ENCODE measurements around the gene HVCN1.
"Not testable (repeated sequence)": the region's sequence is repeated elsewhere in the genome, so short reads cannot be mapped to it uniquely, and the experiment has no call there.

The HVCN1 gene

DNA sequence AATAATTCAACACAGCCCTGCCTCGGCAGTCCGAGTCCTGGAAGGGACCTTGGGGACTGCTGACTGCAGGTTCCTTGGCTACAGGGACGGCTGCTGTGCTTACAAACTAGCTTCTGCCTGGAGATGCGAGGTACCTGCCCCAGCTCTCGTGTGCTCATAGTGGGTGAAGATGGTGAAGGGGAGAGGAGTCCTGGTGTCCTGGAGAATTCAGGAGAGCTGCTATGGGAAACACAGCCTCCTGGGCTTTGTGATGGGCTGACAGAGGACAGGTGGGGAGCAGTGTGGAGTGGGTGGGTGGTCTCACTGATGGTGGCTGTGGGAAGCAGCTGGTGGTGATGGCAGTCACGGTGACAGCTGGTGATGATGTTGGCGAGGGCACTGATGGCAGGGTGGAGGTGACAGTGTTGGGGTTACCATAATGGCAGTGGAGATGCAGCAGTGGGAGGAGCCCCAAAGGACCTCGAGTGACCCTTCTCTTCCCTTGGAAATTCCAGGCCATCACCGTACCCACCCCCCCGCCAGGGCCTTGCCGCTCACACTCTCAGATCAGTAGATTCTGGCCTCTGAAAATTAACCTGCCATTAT lies 32.8 kb downstream of the HVCN1 start:
- Histone ChIP-seq H3K27ac (ENCODE audit: low read depth, low read length) (no peak overlapping the region), H3K4me3 (ENCODE audit: low read depth in 1 of 2, low read length in 2 of 2) (no peak overlapping the region), H3K9me3 (ENCODE audit: control insufficient read depth in 1 of 2, low read length in 2 of 2) (no peaks in the 10 kb centered on the region), H3K27me3 (ENCODE audit: control insufficient read depth in 1 of 2, insufficient read depth in 2 of 2, low read length in 2 of 2) (no peaks in the 10 kb centered on the region), H3K4me1 (ENCODE audit: control insufficient read depth in 1 of 2, insufficient read depth in 2 of 2, low read length in 2 of 2) (peaks cover 0 to 2% of the 10 kb centered on the region in 2 donors), H3K9ac (ENCODE audit: low read depth in 1 of 2, low read length in 2 of 2) (no peak overlapping the region), H3K36me3 (ENCODE audit: control insufficient read depth in 1 of 2, insufficient read depth in 2 of 2, low read length in 2 of 2) (peaks cover 0 to 3% of the 10 kb centered on the region in 2 donors)

DNA sequence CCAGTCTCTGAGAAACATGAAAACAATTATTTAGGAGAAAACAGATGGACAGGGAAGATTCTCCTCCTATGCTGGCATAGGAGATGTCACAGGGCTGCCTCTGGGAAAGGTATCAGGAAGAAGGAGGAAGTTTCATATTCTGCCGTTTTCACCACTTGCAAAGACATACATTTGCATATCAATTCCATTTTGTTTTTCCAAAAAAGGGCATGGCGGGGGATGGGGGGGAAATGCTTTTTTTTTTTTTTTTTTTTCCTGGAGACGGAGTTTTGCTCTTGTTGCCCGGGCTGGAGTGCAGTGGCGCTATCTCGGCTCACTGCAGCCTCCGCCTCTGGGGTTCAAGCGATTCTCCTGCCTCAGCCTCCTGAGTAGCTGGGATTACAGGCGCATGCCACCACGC lies 34.7 kb downstream of the HVCN1 start:
- H3K4me3 ChIP-seq (ENCODE audit: low read depth in 1 of 2, low read length in 2 of 2); H3K27me3 ChIP-seq (ENCODE audit: control insufficient read depth in 1 of 2, insufficient read depth in 2 of 2, low read length in 2 of 2); H3K27ac ChIP-seq (ENCODE audit: low read depth, low read length); H3K4me1 ChIP-seq (ENCODE audit: control insufficient read depth in 1 of 2, insufficient read depth in 2 of 2, low read length in 2 of 2); H3K9me3 ChIP-seq (ENCODE audit: control insufficient read depth in 1 of 2, low read length in 2 of 2); H3K9ac ChIP-seq (ENCODE audit: low read depth in 1 of 2, low read length in 2 of 2); H3K36me3 ChIP-seq (ENCODE audit: control insufficient read depth in 1 of 2, insufficient read depth in 2 of 2, low read length in 2 of 2): not testable (repeated sequence)

DNA sequence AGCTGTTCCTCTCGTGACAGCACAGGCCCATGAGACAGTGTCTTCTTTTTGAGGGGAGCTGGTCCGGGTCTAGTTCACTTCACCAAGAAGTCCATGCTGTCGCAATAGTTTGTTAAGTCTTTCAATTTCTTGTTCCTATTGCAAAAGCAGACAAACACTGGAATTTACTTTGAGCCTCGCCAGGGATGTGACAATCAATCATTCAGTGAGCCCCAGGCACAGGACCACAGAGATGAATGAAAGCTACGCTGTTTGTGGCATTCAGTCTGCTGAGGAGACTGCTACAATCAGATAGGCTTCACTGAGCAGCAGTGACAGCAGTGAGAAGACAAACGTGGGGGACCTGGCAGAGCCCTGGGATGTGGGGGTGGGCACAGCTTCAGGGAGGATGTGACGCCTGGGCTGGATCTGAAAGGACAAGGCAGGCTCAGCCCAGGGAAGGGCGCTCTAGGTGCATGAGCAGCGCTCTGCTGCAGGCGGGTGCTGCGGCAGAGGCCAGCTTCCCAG lies 39.5 kb downstream of the HVCN1 start:
- H3K27ac ChIP-seq (ENCODE audit: low read depth, low read length) = no peak overlapping the region
- peaks cover 0 to 8% of the 10 kb centered on the region in 2 donors for H3K36me3 ChIP-seq (ENCODE audit: control insufficient read depth in 1 of 2, insufficient read depth in 2 of 2, low read length in 2 of 2)
- H3K9me3 ChIP-seq (ENCODE audit: control insufficient read depth in 1 of 2, low read length in 2 of 2) = no peaks in the 10 kb centered on the region
- H3K9ac ChIP-seq (ENCODE audit: low read depth in 1 of 2, low read length in 2 of 2) = no peak overlapping the region
- no peaks in the 10 kb centered on the region for H3K27me3 ChIP-seq (ENCODE audit: control insufficient read depth in 1 of 2, insufficient read depth in 2 of 2, low read length in 2 of 2)
- no peak overlapping the region for H3K4me3 ChIP-seq (ENCODE audit: low read depth in 1 of 2, low read length in 2 of 2)
- H3K4me1 ChIP-seq (ENCODE audit: control insufficient read depth in 1 of 2, insufficient read depth in 2 of 2, low read length in 2 of 2) = no peaks in the 10 kb centered on the region

DNA sequence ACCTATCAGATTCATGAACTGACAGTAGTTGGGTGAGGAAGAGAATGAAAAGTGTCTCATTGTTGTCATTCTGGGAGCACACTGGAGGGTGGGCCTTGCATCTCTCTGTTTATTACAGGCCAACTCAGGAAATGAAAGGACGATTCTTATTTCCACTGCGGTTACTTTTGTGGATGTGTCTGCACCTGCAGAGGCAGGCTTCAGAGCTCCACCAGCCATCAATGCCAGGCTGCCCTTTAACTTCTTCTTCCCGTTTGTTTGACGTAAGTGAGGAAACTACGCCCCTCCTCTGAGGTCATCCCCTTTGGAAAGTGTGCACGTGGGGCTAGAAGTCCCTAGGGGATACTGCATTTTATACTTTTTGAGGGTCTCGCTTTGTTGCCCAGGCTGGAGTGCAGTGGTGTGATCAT lies 41.3 kb downstream of the HVCN1 start:
- Histone ChIP-seq H3K36me3 (ENCODE audit: control insufficient read depth in 1 of 2, insufficient read depth in 2 of 2, low read length in 2 of 2) (peaks cover 0 to 8% of the 10 kb centered on the region in 2 donors), H3K9me3 (ENCODE audit: control insufficient read depth in 1 of 2, low read length in 2 of 2) (no peaks in the 10 kb centered on the region), H3K4me3 (ENCODE audit: low read depth in 1 of 2, low read length in 2 of 2) (no peak overlapping the region), H3K9ac (ENCODE audit: low read depth in 1 of 2, low read length in 2 of 2) (no peak overlapping the region), H3K27me3 (ENCODE audit: control insufficient read depth in 1 of 2, insufficient read depth in 2 of 2, low read length in 2 of 2) (no peaks in the 10 kb centered on the region), H3K27ac (ENCODE audit: low read depth, low read length) (no peak overlapping the region), H3K4me1 (ENCODE audit: control insufficient read depth in 1 of 2, insufficient read depth in 2 of 2, low read length in 2 of 2) (no peaks in the 10 kb centered on the region)

DNA sequence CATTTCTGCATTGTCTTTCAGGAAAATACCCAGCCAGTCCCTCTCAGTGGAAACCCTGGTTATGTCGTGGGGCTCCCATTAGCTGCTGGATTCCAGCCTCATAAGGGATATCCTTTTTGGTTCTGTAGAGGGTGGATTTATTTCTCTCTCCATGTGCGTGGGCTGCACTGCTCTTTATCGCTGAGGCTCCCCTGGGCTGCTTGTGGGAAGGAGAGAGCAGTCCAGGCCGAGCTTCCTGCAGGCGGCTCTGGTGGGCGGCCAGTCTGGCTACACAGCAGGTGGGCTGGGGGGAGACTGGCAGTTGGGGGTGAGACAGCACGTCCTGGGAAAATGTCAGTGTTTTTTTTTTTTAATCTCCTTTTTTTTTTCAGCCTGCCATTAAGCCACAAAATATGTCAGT lies 47.4 kb downstream of the HVCN1 start:
- no peak overlapping the region for H3K9ac ChIP-seq (ENCODE audit: low read depth in 1 of 2, low read length in 2 of 2)
- H3K4me1 ChIP-seq (ENCODE audit: control insufficient read depth in 1 of 2, insufficient read depth in 2 of 2, low read length in 2 of 2) = no peaks in the 10 kb centered on the region
- H3K27me3 ChIP-seq (ENCODE audit: control insufficient read depth in 1 of 2, insufficient read depth in 2 of 2, low read length in 2 of 2) = no peaks in the 10 kb centered on the region
- no peak overlapping the region for H3K4me3 ChIP-seq (ENCODE audit: low read depth in 1 of 2, low read length in 2 of 2)
- no peaks in the 10 kb centered on the region for H3K9me3 ChIP-seq (ENCODE audit: control insufficient read depth in 1 of 2, low read length in 2 of 2)
- H3K36me3 ChIP-seq (ENCODE audit: control insufficient read depth in 1 of 2, insufficient read depth in 2 of 2, low read length in 2 of 2) = no peaks in the 10 kb centered on the region
- no peak overlapping the region for H3K27ac ChIP-seq (ENCODE audit: low read depth, low read length)

DNA sequence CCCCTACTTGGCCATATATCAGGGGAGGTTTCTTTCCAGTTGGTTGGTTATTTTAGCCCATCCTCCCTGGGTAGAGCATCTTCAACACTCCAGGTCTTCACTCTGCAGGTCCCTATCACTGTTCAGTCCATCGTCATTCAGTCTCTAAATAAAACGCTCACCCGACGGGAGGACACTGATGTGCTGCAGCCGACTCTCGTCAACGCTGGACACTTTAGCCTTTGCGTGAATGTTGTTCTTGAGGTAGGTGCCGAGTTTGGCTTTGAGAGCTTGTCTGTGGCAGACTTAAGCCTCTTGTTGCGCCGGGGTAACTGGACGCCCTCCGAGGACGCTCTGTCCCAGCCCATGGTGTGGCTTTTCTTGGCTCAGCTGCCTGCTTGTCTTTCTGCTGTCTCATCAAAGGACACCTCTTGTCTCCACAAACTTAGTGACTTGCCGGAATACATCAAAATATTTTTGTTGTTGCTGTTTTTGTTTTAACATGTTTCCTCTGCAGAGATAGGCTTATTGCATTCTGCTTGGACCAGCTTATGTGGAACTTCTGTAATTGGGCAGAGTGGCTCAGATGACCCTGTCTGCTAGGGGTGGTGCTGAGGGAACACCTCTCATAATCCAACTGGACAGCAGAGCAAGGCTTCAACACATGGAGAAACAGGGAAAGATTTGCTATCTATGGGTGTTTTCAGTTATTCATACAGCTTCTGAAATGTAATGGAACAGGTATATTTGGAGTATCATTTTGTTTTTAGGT lies 48.5 kb downstream of the HVCN1 start:
- no peak overlapping the region for H3K9ac ChIP-seq (ENCODE audit: low read depth in 1 of 2, low read length in 2 of 2)
- no peaks in the 10 kb centered on the region for H3K27me3 ChIP-seq (ENCODE audit: control insufficient read depth in 1 of 2, insufficient read depth in 2 of 2, low read length in 2 of 2)
- no peak overlapping the region for H3K4me3 ChIP-seq (ENCODE audit: low read depth in 1 of 2, low read length in 2 of 2)
- no peaks in the 10 kb centered on the region for H3K4me1 ChIP-seq (ENCODE audit: control insufficient read depth in 1 of 2, insufficient read depth in 2 of 2, low read length in 2 of 2)
- H3K27ac ChIP-seq (ENCODE audit: low read depth, low read length) = no peak overlapping the region
- H3K36me3 ChIP-seq (ENCODE audit: control insufficient read depth in 1 of 2, insufficient read depth in 2 of 2, low read length in 2 of 2) = no peaks in the 10 kb centered on the region
- no peaks in the 10 kb centered on the region for H3K9me3 ChIP-seq (ENCODE audit: control insufficient read depth in 1 of 2, low read length in 2 of 2)

DNA sequence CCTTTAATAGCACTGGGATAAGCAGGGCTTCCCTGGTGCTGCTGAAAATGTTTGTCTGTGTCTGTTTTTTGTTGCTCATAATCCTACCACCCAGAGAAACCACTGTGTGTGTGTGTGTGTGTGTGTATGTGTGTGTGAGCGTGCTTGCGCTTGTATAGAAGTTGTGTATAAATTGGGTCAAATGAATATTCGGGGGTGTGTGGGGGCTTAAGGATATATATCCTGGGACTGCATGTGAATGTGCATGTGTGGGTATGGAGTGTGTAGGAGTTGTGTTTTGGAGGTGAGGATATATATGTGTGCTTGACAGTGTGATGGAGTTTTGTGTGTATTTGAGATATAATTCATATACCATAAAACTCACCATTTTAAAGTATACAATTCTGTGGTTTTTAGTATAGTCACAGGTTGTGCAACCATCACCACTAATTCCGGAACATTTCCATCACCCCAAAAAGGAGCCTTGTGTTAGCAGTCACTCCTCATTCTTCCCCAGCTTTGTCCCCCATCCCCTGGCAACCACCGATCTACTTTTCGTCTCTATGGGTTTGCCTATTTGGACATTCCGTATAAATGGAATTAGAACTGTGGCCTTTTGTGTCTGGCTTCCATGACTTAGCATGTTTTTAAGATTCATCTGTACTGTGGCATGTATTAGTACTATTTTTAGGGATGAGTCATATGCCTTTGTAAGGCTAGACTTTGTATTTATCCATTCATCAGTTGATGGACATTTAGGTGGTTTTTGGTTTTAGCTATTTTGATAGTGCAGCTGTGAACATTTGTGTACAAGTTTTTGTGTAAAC lies 49.4 kb downstream of the HVCN1 start:
- no peak overlapping the region for H3K9ac ChIP-seq (ENCODE audit: low read depth in 1 of 2, low read length in 2 of 2)
- no peak overlapping the region for H3K27ac ChIP-seq (ENCODE audit: low read depth, low read length)
- H3K27me3 ChIP-seq (ENCODE audit: control insufficient read depth in 1 of 2, insufficient read depth in 2 of 2, low read length in 2 of 2) = no peaks in the 10 kb centered on the region

DNA sequence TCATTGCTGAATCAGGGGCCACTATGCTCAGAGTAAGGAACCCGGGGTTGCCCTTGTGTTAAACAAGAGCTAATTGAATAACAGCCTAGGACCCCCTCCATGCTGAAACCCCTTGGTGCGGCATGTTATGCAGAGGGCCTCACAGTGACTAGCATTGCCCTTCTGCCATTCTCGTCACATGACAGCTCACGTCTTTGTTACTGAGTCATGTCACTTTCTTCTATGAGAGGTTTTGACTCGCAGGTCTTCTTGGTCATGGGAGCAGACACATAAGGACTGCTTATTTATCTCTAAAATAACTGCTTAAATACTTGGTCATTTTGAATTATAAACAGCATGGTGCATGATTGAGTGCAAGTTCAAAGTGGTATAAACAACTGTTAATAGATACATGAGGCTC lies 50.1 kb downstream of the HVCN1 start:
- Histone ChIP-seq H3K27me3 (ENCODE audit: control insufficient read depth in 1 of 2, insufficient read depth in 2 of 2, low read length in 2 of 2) (no peaks in the 10 kb centered on the region), H3K9me3 (ENCODE audit: control insufficient read depth in 1 of 2, low read length in 2 of 2) (no peaks in the 10 kb centered on the region), H3K27ac (ENCODE audit: low read depth, low read length) (no peak overlapping the region), H3K9ac (ENCODE audit: low read depth in 1 of 2, low read length in 2 of 2) (no peak overlapping the region), H3K4me1 (ENCODE audit: control insufficient read depth in 1 of 2, insufficient read depth in 2 of 2, low read length in 2 of 2) (no peaks in the 10 kb centered on the region), H3K4me3 (ENCODE audit: low read depth in 1 of 2, low read length in 2 of 2) (no peak overlapping the region), H3K36me3 (ENCODE audit: control insufficient read depth in 1 of 2, insufficient read depth in 2 of 2, low read length in 2 of 2) (no peaks in the 10 kb centered on the region)

More for the DNA sequence above, 49.4 kb downstream of the HVCN1 start:
- H3K36me3 ChIP-seq (ENCODE audit: control insufficient read depth in 1 of 2, insufficient read depth in 2 of 2, low read length in 2 of 2) = no peaks in the 10 kb centered on the region
- H3K4me3 ChIP-seq (ENCODE audit: low read depth in 1 of 2, low read length in 2 of 2) = no peak overlapping the region
- no peaks in the 10 kb centered on the region for H3K9me3 ChIP-seq (ENCODE audit: control insufficient read depth in 1 of 2, low read length in 2 of 2)
- no peaks in the 10 kb centered on the region for H3K4me1 ChIP-seq (ENCODE audit: control insufficient read depth in 1 of 2, insufficient read depth in 2 of 2, low read length in 2 of 2)

DNA sequence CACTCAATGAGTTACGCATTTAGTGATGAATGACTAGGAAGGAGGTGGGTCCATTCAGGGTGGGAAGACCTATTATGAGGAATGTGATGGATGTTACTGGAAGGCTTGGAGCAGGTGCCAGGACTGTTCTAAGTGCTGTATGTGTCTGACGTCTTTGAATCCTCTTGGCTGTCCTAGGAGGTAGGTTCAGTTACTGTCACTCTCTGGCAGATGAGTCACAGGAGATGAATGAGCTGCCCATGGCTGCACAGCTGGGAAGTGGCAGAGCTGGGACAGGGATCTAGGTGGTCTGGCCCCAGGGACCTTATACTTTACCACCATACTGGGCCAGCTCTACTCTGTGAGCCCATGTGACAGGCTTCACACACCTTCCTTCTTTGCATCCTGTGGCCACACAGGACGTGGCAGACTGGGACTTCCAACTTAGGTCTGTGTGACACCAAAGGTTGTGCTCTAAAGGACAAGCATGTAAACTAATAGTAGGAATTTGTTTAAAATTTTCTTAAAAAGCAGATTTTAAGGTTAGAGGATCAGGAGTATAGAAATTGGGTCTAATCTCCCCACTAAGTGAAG lies 51.0 kb downstream of the HVCN1 start:
- Histone ChIP-seq H3K9me3 (ENCODE audit: control insufficient read depth in 1 of 2, low read length in 2 of 2) (no peaks in the 10 kb centered on the region), H3K27ac (ENCODE audit: low read depth, low read length) (no peak overlapping the region), H3K27me3 (ENCODE audit: control insufficient read depth in 1 of 2, insufficient read depth in 2 of 2, low read length in 2 of 2) (no peaks in the 10 kb centered on the region), H3K9ac (ENCODE audit: low read depth in 1 of 2, low read length in 2 of 2) (no peak overlapping the region), H3K36me3 (ENCODE audit: control insufficient read depth in 1 of 2, insufficient read depth in 2 of 2, low read length in 2 of 2) (no peaks in the 10 kb centered on the region), H3K4me3 (ENCODE audit: low read depth in 1 of 2, low read length in 2 of 2) (no peak overlapping the region), H3K4me1 (ENCODE audit: control insufficient read depth in 1 of 2, insufficient read depth in 2 of 2, low read length in 2 of 2) (no peaks in the 10 kb centered on the region)

DNA sequence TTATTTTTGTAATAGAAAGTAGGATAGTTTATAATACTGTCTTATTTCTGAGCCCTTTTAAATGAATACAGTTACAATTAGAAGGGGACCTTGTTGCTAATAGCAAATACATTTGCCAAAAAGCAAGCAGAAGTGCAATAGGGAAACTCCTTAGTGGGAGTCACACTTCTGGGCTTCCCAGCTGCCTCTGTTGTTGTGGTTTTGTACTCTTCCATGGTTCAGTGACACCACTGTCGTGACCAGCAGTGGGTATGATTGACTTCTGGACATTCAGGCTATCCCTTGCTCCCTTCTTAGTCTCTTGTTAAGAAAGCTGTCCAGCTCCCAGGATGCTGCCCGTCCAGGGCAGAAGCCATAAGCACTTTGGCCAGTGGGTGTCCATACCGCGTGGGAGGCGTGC lies 52.4 kb downstream of the HVCN1 start:
- H3K27ac ChIP-seq (ENCODE audit: low read depth, low read length) = no peak overlapping the region
- no peak overlapping the region for H3K9ac ChIP-seq (ENCODE audit: low read depth in 1 of 2, low read length in 2 of 2)
- H3K4me1 ChIP-seq (ENCODE audit: control insufficient read depth in 1 of 2, insufficient read depth in 2 of 2, low read length in 2 of 2) = no peaks in the 10 kb centered on the region
- H3K4me3 ChIP-seq (ENCODE audit: low read depth in 1 of 2, low read length in 2 of 2) = no peak overlapping the region
- no peaks in the 10 kb centered on the region for H3K36me3 ChIP-seq (ENCODE audit: control insufficient read depth in 1 of 2, insufficient read depth in 2 of 2, low read length in 2 of 2)
- H3K9me3 ChIP-seq (ENCODE audit: control insufficient read depth in 1 of 2, low read length in 2 of 2) = no peaks in the 10 kb centered on the region
- no peaks in the 10 kb centered on the region for H3K27me3 ChIP-seq (ENCODE audit: control insufficient read depth in 1 of 2, insufficient read depth in 2 of 2, low read length in 2 of 2)

Measured in duodenal mucosa (tissue), 2 donors.